Measurements from ENCODE around the gene TMEM61.

Gene TMEM61

DNA sequence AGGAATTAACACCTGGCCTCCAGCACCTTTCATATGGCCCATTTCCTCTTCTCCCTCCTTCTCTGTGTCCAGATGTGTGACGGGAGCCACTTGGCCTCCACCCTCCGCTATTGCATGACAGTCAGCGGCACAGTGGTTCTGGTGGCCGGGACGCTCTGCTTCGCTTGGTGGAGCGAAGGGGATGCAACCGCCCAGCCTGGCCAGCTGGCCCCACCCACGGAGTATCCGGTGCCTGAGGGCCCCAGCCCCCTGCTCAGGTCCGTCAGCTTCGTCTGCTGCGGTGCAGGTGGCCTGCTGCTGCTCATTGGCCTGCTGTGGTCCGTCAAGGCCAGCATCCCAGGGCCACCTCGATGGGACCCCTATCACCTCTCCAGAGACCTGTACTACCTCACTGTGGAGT, 5.6 kb downstream of the TMEM61 start:
- no peak for FAIRE-seq

DNA sequence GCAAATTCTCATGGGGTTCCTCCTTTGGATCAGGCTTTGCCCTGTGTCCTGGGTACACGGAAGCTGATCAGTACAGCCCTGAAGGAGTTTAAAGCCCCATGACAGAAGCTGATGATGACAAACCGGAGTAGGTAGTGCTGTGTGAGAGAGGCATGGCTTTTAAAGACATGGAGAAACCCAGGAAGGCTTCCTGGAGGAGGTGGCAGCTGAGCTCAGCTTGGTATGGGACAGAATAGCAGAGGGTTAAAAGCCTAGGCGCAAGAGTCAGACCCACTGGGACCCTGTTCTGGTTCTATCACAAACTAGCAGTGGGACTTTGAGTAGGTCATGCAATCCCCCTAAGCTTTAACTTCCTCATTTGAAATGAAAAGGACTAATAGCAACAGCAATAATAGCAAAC, 6.1 kb downstream of the TMEM61 start:
- no peak for FAIRE-seq

DNA sequence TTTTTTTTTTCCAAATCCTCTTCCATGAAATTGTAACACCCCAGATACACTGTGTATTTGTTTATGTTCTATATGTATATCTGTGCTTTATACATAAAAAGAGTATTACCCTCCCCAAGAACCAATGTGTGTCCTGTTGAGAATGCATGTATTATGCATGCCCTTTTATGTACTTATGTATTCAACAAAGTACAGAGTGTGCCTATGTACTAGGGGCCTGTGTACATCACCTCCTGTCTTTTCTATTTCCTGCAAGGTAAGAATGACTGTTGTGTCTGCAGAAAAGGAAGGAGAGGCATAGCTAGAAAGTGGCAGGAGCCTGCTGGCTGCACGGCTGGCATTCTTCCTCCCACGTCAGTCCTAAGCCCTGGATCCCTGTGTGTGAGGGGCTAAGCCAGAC, 7.0 kb downstream of the TMEM61 start:
- FAIRE-seq, result no peak

DNA sequence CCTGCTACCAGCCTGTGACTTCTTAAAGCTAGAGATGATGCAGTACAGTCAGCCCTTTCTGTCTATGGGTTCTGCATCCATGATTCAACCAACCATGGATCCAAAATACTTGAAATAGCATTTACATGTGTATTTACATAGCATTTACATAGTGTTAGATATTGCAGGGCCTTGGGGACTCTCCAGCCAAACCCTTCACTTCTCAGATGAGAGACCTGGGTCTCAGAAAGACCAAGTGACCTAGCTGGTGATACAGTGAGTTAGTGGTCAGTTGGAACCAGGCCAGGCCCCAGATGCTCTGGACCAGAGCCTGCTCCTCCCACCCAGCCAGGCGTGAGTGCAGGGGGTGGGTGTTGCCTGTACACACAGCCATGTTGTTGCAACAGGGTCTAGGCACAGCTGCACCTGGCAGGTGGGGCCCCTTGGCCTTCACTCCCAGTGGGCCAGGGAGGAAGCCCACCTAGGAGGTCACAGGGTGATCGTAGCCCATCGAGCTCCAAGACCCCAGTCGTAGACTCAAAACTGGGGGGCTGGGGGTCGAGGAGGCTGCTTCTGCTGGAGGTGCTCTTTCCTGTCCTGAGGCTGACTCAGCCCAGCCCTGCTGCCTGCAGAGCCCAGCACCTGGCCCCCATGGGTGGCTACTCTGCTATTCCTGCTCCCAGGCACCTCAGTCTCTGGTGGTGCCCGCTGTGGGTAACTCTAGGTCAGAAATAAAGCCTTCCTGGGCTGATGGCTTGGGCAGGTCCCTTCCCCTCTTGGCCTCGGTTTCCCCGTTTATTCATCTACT, 7.7 kb downstream of the TMEM61 start:
- FAIRE-seq, result no peak

DNA sequence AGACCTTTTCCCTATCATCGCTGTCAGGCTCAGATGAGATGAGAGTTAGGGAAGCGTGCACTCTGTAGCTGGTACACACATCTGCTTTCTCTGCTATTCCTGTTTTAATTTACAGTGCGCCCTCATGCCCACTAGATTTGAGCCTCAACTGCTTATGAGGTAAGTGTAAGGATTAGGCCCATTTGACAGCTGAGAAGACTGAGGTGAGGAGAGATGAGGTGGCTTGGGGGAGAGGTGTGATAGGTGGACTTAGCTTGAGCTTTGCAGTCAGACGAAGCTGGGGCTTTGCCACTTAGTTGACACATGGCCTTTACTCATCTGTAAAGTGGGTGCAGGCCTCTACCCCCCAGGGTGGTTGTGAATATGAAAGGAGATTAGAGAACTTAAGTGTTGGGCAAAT, 8.5 kb downstream of the TMEM61 start:
- FAIRE-seq, result no peak

DNA sequence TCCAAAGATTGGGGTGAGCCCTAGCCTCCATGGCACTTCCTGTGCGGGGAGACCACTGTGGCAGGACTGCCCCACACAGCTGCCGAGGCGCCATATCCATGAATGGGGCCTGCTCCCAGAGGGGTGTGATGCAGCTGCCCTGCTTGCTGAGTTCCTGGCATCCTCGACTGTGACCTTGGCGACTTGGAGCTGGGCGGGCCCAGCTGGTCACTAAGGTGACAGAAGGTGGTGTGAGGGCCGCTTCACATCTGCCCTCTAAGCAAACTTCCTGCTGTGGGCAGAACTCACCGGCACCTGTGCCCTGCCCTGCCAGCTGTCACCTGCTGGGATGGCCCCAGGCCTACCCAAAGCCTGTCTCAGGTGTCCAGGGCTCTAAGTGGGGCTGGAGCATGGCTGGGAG, 9.0 kb downstream of the TMEM61 start:
- peak; percentile 96 for FAIRE-seq

DNA sequence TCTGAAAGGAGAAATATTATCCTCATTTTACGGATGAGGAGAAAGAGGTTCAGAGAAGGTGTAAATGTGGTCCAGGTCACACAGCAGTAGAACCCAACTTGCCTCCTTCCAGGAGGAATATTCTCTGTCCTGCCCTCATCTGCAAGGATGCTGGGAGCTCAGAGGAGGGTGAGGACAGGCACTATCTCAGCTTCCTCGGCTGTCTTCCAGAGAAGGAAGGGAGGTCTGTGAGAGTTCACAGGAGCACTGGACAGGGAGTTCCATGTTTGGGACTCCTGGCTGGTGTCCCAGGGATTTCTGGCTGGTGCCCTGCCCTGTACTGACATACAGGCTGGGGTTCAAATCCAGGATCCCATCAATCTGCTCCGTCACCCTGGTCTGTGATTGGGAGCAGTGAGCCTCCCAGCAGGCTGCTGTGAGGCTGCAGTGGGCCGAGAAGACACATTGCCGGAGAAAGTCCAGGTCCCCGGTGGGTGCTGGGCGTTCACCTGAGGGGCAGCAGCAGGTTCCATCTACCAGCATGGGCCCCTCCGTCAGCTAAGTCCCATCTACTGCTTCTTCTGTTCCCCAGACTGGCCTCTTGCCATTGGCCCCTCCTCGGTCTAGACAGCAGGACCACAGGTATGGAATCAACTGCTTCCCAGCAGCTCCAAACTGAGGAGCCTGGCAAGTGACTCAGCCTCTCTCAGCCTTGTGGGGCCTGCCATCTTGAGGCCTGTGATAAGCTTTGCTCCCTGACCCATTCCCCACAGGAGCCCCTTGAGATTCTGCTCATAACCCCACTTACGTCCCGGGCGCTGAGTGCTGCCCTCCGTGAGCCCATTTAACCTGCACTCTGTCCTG, 9.8 kb downstream of the TMEM61 start:
- no peak for FAIRE-seq

DNA sequence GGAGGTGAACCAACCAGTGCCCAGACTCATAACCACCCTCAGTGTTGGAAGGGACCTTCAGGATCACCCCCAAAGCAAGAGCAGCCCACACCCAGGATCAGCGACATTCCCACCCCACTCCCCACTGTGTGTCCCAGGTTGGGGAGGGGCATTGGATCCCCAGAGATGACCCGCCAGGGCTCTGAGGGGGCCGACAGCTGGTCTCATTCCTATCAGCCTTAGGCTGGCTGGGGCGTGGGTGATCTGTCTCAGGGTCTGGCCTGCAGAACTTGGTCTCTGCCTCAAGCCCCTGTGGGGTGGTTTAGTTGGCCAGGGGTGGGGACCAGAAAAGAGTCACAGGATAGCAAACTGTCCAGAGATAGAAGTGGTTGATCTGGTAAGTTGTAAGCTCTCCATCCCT, 10.5 kb downstream of the TMEM61 start:
- FAIRE-seq, result no peak

DNA sequence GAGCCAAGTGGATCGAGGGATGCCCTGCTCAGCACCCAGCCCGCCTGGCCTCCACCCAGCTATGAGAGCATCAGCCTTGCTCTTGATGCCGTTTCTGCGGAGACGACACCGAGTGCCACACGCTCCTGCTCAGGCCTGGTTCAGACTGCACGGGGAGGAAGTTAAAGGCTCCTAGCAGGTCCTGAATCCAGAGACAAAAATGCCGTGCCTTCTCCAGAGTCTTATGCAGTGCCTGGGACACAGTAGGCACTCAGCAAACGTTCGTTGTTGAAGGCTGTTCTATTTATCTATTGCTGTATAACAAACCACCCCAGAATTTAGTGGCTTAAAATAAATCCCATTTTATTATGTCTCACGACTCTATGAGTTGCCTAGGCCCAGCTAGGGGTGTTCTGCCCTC, 11.5 kb downstream of the TMEM61 start:
- no peak for FAIRE-seq

DNA sequence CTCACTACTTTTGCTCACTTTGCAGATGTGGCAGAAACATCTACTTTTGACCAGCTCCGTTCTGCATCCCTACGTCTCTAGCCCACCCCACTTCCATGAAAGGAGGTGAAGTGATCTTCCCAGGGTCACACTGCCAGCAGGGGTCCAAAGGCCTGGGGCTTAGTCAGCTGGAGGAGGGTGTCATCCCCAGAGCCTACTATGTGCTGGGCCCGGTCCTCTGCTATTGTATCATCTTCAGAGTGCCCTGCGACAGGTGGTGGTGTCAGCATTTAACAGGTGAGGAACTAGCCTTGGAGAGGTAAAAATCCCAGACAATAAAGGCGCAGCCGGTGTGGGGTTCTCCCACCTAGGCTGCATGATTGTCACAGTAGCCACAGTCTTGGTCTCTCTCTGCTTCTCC, 12.7 kb downstream of the TMEM61 start:
- no peak for FAIRE-seq

DNA sequence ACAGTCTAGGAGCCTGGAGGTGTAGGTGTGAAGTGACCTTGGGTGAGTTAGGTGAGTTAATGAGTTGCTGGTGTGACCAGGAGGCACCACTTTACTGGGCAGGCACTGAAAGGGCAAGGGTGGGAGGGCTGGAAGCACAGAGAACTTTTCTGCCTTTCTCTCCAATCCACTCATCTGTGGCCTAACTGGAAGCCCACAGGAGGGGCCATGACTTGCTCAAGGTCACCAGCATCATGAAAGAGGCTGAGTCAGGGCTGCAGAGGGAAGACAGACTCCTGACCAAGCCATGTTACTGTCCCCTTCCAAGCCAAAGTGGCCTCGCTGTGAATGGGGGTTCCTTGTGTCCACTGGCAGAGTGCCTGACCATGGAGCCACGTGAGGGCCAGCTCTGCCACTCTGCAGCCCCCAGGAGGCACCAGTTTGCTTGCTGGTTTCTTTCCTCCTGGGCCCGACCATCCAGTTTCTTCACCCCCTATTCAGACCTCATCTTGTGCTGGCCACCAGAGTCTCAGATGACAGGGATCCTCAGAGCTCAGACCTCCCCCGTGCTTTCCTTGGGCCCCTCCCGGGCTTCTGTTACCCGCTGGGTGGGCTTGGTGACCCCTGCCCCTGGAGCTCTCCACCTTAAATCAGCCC, 14.0 kb downstream of the TMEM61 start:
- no peak for FAIRE-seq

DNA sequence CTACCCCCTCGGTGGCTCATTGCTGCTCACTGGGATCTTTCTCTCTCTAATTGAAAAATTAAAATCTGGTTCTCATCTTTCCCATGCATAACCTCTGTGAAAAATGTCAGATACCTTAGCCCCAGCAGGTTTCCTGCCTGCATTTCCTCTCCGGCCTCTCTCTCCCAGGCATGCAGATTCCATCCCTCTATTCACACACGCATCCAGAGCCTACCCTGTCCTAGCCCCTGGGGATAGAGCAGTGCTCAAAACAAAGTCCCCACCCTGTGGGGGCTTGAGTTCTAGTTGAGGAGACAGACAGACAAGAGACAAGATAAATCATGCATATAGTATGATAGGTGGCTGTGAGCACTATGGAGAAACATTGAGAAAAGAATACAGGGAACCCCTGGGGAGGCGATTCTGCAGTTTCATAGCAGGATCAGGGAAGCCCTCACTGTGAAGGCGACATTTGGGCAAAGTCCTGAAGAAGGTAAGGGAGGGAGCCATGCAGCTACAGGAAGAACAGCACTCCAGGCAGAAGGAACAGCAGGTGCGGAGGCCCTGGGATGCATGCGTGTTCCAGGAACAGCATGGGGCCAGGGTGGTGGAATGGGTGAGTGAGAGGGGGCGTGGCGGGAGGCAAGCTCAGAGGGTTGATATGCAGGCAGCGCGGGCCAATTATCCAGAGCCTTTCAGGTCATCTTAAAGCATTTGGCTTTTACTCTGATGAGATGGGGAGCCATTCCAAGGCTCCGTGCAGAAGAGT, 14.8 kb downstream of the TMEM61 start:
- no peak for FAIRE-seq

DNA sequence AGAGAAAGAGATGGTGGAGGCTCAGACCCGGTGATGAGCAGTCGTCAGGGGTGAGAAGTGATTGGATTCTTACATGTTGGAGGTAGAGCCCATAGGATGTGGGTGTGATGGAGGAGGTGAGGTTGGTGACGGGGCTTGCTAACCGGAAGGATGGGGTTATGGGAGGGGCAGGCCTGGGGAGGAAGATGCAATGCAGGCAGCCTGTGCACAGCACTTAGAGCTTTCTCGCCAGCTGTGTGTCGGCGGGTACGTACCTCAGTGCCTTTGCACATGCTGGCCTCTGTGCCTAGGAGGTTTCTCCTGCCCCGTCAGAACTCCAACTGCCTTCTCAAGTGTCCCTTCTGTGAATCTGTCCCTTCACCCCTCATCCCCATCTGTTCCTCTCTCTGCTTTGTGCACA, 15.4 kb downstream of the TMEM61 start:
- no peak for FAIRE-seq

DNA sequence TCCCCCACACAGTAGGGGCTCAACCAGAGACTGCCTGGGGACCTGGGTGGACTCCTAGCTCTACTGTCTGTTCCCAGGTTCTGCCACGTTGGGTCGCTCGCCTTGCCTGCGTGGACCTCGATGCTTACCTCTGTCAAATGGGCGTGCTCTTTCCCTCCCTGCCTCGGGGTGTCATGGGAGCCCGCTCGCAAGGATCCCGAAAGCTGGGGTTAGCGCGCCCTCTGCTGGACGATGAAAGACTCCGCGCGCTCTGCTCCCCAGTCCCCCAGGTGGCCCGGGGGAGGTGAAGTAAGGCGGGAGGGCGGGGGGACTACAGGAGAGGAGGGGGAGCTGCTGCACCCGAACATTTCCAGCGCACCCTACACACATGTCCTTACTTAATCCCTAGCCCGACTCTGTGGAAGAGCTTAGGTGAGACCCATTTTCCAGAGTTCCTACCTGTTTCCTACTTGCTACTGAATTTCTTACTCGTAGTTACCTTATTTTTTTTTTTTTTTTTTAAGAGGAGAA, 16.0 kb downstream of the TMEM61 start:
- FAIRE-seq, result no peak

DNA sequence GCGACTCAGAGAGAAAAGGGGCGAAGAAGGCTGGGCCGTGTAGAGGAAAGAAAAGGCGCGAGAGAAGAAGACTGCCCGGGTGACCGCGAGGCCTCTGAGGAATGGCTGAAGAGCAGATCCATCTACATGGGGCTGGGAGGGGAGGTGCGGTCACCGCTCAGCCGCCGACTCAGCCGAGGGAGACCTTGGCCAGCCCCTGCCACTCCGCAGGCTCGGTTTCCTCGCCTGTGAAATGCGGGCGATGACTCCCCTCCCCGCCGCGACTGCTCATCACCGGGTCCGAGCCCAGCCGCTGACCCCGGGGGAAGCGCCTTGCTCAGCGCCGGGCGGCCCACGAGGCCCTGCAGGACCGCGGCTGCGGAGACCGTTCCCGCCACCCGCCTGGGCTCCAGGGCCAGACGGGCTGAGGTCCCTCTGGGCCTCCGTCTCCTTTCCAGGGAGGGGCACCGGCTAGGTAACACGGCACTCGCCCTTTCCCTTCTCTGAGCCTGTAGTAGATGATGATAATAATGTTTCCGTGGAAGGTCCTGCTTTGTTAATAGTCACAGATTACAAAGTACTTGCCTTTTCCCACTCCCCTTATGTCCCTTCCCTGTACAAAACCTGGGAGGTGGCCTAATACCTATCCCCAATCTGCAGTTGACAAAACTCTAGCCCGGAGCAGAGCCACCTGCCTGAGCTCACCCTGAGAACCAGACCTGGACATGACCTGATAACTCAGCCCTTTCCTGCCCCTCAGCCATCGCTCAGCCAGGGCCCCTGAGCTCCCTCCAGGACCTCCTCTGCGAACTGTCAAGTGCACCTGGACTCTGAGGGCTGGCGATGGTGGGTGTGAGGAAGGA, 16.7 kb downstream of the TMEM61 start:
- FAIRE-seq, result no peak

DNA sequence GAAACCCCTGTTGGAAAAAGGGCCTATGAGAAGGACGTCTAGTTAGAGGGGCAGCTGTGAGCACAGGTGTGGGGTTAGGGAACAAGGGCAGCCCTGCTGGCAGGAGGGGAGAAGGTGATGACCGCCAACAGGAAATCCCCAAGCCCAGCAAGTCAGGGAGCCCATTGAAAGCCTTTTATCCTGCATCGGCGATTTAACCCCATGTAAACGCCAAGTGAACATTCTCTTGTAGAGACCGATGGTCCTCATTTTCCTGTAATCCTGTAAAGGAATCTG, 17.2 kb downstream of the TMEM61 start:
- FAIRE-seq, result no peak

DNA sequence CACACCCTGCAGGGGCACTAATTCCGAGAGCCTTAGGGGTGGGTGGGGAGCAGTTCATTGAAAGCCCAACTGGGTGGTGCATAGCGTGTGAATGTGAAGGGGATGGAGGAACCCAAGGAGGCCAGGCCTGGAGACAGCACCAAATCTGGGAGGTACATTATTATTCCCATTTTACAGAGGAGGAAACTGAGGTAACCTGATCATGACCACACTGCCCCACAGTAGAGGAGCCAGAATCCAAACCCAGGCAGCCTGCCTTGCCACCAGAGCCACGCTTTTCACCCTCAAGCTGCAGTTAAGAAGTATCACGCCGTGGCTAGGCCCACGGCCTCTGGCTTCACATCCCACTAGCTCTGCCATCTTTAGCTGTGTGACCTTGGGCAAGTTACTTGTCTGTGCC, 17.7 kb downstream of the TMEM61 start:
- no peak for FAIRE-seq

DNA sequence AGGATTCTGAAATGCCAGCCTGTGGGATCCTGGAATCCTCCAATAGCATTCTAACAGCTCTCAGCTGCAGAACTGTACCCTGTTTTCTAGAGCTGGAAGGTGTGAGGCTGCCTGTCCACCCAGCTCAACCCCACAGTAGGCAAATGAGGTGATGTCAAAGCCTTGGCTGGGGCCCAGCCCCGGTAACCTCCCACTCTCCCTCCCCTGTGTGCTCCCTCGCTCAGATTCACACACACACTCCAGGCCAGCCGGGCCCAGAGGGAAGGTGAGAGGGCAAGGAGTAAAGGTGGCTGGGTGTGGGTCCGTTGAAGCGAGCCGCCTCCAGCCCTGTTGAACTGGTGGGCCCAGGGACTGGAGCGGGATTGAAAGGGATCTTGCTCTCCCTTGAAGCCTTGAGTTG, 18.2 kb downstream of the TMEM61 start, which contains the start of gene BSND:
BSND (plus strand) TSS at position 257 of the 400 bp plus-strand sequence. CDS start 254 bp downstream, outside the sequence.
- FAIRE-seq, result no peak

DNA sequence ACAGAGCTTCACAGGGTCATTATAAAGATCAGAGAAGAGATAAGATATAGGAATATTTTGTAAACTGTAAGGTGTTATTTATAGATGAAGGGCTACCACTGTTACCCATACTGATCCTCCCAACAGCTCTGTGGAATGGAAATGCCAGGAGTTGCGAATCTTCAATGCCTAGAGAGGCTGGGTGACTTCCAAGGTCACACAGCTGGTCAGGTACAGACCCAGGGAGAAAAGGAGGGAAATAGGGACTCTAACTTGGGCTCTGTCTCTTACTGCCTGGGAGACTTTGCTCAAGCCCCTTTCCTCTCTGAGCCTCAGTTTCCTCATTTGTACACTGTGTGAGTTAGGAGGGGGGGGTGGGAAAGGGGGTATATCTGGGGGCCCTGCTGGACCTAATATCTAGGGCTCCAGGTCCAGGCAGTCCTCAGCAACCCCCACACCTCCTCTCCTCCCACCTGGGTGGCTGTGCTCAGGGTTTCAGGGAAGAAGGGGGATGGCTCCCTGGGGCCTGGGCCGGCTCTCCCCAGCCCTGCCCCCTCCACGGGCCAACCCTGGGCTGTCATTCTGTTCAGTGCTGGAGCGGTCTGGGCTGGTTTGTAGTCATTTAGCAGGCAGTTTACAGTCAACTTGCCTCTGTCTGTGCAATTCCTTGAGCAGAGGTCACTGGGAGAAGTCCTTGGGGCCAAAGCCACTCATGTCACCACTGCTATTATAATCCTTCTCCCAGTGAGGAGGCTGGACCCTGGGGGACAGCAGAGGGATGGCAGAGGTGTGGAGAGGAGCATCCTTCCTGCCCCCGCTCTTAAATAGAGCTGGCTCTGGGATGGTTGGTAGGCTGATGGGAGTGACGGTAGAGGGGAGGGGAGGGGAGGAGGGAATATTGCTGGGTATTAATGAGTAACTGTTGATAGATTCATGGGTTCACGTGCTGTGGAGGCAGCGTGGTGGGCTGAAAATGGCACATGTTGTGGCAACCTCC, 20.0 kb downstream of the TMEM61 start:
- no peak for FAIRE-seq

DNA sequence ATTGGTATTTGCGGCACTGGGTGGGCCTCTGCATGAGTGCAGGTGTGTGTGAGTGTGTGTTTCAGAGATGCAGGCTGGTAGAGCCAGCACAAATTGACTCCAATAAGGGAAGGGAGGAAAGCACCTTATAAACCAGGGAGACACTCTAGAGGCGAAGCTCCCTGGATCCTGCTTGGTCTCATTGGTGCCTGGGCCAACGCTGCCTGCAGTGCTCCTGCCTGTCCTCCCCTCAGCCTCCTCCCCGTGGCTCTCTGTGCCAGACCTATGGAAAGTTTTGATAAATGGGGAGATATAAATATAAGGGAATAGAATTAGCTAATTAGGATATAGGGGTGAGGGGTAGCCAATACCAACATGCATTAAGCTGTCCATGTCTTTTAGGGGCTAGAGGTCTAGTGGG, 20.9 kb downstream of the TMEM61 start:
- no peak for FAIRE-seq

DNA sequence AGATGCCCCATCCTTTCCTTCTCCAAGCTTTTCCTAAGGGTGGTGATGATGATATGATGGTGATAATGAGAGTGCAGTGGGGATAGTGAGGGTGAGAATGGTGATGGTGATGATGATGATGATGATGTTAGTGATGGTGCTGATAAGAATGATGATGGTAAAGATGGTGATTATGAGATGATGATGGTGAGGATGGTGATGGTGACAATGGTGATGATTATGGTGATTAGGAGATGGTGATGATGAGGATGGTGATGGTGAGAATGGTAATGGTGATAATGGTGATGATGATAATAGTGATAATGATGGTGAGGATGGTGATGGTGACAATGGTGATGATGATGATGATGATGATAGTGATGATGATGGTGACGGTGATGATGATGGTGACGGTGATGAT, 22.3 kb downstream of the TMEM61 start:
- FAIRE-seq, result no peak
